AG09309 (cell line): Measurements from ENCODE around the gene PAGE4.
A peak's percentile ranks its signal among the peaks of the same experiment; 100 is the strongest.

Source experiments
- DNase-seq: peaks from one replicate; pipeline ENCODE4 v3.0.0-alpha.2; 2010; ENCODE audit warnings: low read depth
- H3K4me3 ChIP-seq: 2 replicates; pipeline ENCODE4 v1.5.1; 2011; ENCODE audit warnings: mild to moderate bottlenecking, low read depth, low read length, moderate library complexity; ENCODE audit not compliant: control insufficient read depth
- TF ChIP-seq, protein P1 (sequence below): IDR thresholded peaks from 2 replicates; pipeline ENCODE4 v1.5.1; 2011; ENCODE audit warnings: mild to moderate bottlenecking, low read depth, low read length, inconsistent platforms; ENCODE audit not compliant: insufficient read depth, control insufficient read depth; ENCODE audit errors: missing control alignments

The PAGE4 gene

GRCh38 chrX:49878834-49879655 lies 49.9 kb downstream of the PAGE4 start, which contains the start of gene USP27X:
Gene USP27X (plus strand): TSS chrX:49879484. CDS start chrX:49880308, 824 bp downstream.
- H3K4me3 ChIP-seq, result peak within 1 kb of the TSS; percentile 63
- peak; percentile 61 for DNase-seq
- TF ChIP-seq, protein P1, sequence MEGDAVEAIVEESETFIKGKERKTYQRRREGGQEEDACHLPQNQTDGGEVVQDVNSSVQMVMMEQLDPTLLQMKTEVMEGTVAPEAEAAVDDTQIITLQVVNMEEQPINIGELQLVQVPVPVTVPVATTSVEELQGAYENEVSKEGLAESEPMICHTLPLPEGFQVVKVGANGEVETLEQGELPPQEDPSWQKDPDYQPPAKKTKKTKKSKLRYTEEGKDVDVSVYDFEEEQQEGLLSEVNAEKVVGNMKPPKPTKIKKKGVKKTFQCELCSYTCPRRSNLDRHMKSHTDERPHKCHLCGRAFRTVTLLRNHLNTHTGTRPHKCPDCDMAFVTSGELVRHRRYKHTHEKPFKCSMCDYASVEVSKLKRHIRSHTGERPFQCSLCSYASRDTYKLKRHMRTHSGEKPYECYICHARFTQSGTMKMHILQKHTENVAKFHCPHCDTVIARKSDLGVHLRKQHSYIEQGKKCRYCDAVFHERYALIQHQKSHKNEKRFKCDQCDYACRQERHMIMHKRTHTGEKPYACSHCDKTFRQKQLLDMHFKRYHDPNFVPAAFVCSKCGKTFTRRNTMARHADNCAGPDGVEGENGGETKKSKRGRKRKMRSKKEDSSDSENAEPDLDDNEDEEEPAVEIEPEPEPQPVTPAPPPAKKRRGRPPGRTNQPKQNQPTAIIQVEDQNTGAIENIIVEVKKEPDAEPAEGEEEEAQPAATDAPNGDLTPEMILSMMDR, result peak; percentile 59

- TF ChIP-seq, protein P1, result no peak
These were observed 50.7 kb downstream of the PAGE4 start for GRCh38 chrX:49879656-49880277.

DNA sequence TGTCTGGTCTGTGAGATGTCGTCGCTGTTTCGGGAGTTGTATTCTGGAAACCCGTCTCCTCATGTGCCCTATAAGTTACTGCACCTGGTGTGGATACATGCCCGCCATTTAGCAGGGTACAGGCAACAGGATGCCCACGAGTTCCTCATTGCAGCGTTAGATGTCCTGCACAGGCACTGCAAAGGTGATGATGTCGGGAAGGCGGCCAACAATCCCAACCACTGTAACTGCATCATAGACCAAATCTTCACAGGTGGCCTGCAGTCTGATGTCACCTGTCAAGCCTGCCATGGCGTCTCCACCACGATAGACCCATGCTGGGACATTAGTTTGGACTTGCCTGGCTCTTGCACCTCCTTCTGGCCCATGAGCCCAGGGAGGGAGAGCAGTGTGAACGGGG lies 51.6 kb downstream of the PAGE4 start:
- TF ChIP-seq, protein P1, result no peak
- DNase-seq, result no peak
- H3K4me3 ChIP-seq, result no peak overlapping the region

More at GRCh38 chrX:49879656-49880277, 50.7 kb downstream of the PAGE4 start:
- H3K4me3 ChIP-seq, result peak overlapping the region; percentile 63
- DNase-seq, result no peak
